Measurements from ENCODE around the gene CBFA2T3.

The CBFA2T3 gene

DNA sequence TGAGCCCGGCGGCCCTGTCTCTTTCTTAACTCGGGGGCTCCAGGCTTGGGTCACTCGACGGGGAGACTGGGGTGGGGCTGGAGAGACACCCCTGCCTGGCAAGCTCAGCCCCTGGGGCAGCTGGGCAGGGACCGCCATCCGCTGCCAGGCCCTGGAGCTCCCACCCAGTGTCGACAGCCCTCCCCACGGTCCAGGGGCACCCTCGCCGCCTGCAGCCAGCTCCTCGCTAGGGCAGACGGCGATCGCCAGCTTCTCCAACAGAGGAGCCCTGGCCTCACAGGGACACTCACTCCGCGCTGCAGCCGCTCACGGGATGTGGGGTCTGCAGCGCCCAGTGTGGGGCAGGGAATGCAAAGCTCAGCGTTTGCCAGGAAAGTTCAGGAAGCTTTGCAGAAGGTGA is 149.3 kb downstream of the CBFA2T3 start:
- peaks cover 0 to 7% of the 10 kb centered on the region in 2 experiments; a peak in 1 of 3 replicates for H3K36me3 ChIP-seq (ENCODE audit: control insufficient read depth in 2 of 2, insufficient read depth in 1 of 2, low read length in 2 of 2)
- H3K27ac ChIP-seq (ENCODE audit: extremely low read depth, low read depth, low read length), result no peak overlapping the region
- no peaks in the 10 kb centered on the region for H3K9me3 ChIP-seq (ENCODE audit: control insufficient read depth, insufficient read depth, low read depth, low read length)
- CTCF ChIA-PET, result interaction anchor here (0.5 to 1.1 kb wide), 2 partner anchors 9 to 31 kb away, joined by 3 to 4 read pairs; no protein-coding TSS in a partner anchor
- no peak overlapping the region for H3K4me3 ChIP-seq (ENCODE audit: low read depth, low read length)
- no peak for TF ChIP-seq BCL11B (tag by site-specific recombination; IDR thresholded peaks at IDR 0.05; ENCODE audit: low read depth)
- POLR2A ChIA-PET, result interaction anchor here (1.0 kb wide), 1 partner anchor 9 kb away, joined by 3 read pairs; no protein-coding TSS in a partner anchor
- H3K4me1 ChIP-seq (ENCODE audit: control insufficient read depth, insufficient read depth, low read length), result no peaks in the 10 kb centered on the region

DNA sequence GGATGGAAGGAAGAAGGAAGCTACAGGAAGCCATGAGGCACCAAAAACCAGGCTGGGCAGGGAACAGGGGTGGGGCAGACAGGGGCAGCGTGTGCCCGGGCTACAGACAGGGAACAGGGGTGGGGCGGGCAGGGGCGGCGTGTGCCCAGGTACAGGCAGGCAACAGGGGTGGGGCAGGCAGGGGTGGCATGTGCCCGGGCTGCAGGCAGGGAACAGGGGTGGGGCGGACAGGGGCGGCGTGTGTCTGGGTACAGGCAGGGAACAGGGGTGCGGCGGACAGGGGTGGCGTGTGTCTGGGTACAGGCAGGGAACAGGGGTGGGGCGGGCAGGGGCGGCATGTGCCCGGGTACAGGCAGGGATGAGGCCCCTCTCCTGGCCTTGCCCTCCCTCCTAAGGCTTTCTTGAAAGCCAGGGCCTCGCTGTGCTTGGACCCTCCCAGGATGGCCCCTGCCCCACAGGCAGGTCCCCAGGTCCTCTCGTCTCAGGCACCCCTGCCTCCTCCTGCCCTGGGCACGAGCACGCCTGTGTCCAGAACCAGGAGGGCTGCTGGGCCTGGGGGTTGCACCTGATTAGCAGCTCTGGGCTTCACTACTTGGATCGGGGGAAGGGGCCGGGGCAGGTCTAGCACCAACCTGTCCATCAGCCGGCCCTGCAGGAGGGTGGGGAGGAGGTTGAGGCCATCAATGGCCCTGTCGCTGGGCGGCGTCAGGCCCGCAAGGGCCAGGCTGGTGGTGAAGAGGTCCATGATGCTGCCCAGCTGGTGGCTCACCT is 150.8 kb downstream of the CBFA2T3 start:
- ChIA-PET CTCF (no interaction called here), POLR2A (no interaction called here)
- no peak for TF ChIP-seq ZNF639 (tag by site-specific recombination; IDR thresholded peaks at IDR 0.05)
- no peak for TF ChIP-seq ZBTB26 (tag by site-specific recombination; optimal IDR thresholded peaks at IDR 0.05)
- no peak for TF ChIP-seq ZNF354C (tag by site-specific recombination; IDR thresholded peaks at IDR 0.05; ENCODE audit: borderline replicate concordance, low read depth)
- TF ChIP-seq ZNF37A (tag by site-specific recombination; IDR thresholded peaks at IDR 0.05), result no peak
- TF ChIP-seq KLF10 (tag by site-specific recombination; IDR thresholded peaks at IDR 0.05), result no peak
- no peak for TF ChIP-seq KLF1 (tag by site-specific recombination; IDR thresholded peaks at IDR 0.05)
- TF ChIP-seq ZFP37 (tag by site-specific recombination; IDR thresholded peaks at IDR 0.05), result no peak
- TF ChIP-seq ZBTB11 (tag by site-specific recombination; conservative IDR thresholded peaks at IDR 0.05; ENCODE audit: low read depth), result no peak
- TF ChIP-seq ZNF843 (tag by site-specific recombination; IDR thresholded peaks at IDR 0.05), result no peak
- no peak for TF ChIP-seq ZSCAN5A (tag by site-specific recombination; IDR thresholded peaks at IDR 0.05)
- TF ChIP-seq ZNF558 (tag by site-specific recombination; IDR thresholded peaks at IDR 0.05), result no peak
- TF ChIP-seq ZNF239 (tag by site-specific recombination; IDR thresholded peaks at IDR 0.05), result no peak
- Histone ChIP-seq H3K9me3 (ENCODE audit: control insufficient read depth, insufficient read depth, low read depth, low read length) (no peaks in the 10 kb centered on the region), H3K27ac (ENCODE audit: extremely low read depth, low read depth, low read length) (no peak overlapping the region), H3K36me3 (ENCODE audit: control insufficient read depth in 2 of 2, insufficient read depth in 1 of 2, low read length in 2 of 2) (peaks cover 0 to 8% of the 10 kb centered on the region in 2 experiments; a peak in 1 of 3 replicates), H3K4me1 (ENCODE audit: control insufficient read depth, insufficient read depth, low read length) (no peaks in the 10 kb centered on the region), H3K4me3 (ENCODE audit: low read depth, low read length) (no peak overlapping the region)

All from HEK293 (cell line).